ENCODE measurements around the gene TNRC6A. TPM values are rescaled to one million over a fixed set of nuclear protein-coding genes. Genes with fewer than 3 reads are reported as not detected.

Gene TNRC6A
- total and polyA plus RNA-seq, 9 of the 15 experiments (the other 6 are each of a cell fraction or from before 2014, with no cell fraction given) = 3.4 to 32.1 (median 26.6) TPM

- no peak overlapping the region for H3K4me3 ChIP-seq
- H3K9ac ChIP-seq (ENCODE audit: insufficient read depth in 1 of 2, low read depth in 2 of 2, low read length in 2 of 2) = no peak overlapping the region
- no peak overlapping the region for H3K4me2 ChIP-seq (ENCODE audit: insufficient read depth, low read length)
- no peaks in the 10 kb centered on the region for H3K9me1 ChIP-seq (ENCODE audit: control insufficient read depth, insufficient read depth, low read length)
- no peak for FAIRE-seq
- H4K20me1 ChIP-seq (replicated peaks; ENCODE audit: control insufficient read depth, insufficient read depth, low read length) = no peaks in the 10 kb centered on the region
- H3K79me2 ChIP-seq (ENCODE audit: control insufficient read depth, insufficient read depth, low read length) = 0 out of 3 replicates have a peak, but pooled peaks cover 3% of the 10 kb centered on the region
- POLR2A ChIA-PET = interaction anchor here (1.0 kb wide), 1 partner anchor 11 kb away, joined by 4 read pairs; no protein-coding TSS in a partner anchor
- CTCF ChIA-PET (ENCODE audit: low intra/inter-chr PET ratio) = no interaction called here
- no peaks in the 10 kb centered on the region for H3K27me3 ChIP-seq (ENCODE audit: control insufficient read depth in 2 of 2, insufficient read depth in 2 of 2, low read length in 2 of 2)
- no peak for ATAC-seq
- H3K27ac ChIP-seq (ENCODE audit: extremely low read depth, low read depth, low read length) = no peak overlapping the region
- no TSS peak for BruUV-seq (replicated peaks)
- intact Hi-C loops (cut with micrococcal nuclease) (no loop called here), in situ Hi-C loops (cut with MboI) (no loop called here)
- peaks cover 80% of the 10 kb centered on the region for H3K36me3 ChIP-seq (ENCODE audit: control insufficient read depth, insufficient read depth, low read length)
- no peaks in the 10 kb centered on the region for H3K4me1 ChIP-seq (replicated peaks in 1 of 2; ENCODE audit: control insufficient read depth in 2 of 2, insufficient read depth in 2 of 2, low read length in 2 of 2)
- no peaks in the 10 kb centered on the region for H3K9me3 ChIP-seq (replicated peaks; ENCODE audit: control insufficient read depth, insufficient read depth, low read depth, low read length)
- 94% methylated on average over 2 of the region's 2 CpGs for WGBS (ENCODE audit: insufficient coverage, low coverage, missing lambda C conversion rate)
- no peak for DNase-seq (ENCODE audit: extremely low read depth in 1 of 4, low spot score in 3 of 4)
- H2AFZ ChIP-seq (ENCODE audit: low read depth, low read length) = no peak overlapping the region
- no peak for TF ChIP-seq TSC22D4 (tag; IDR thresholded peaks at IDR 0.05)
- no peak for TF ChIP-seq GMEB1 (CRISPR knock-in tag; IDR thresholded peaks at IDR 0.05)
- TF ChIP-seq NELFE (IDR thresholded peaks at IDR 0.05; ENCODE audit: insufficient read depth, insufficient read length) = no peak
- no peak for TF ChIP-seq E2F5 (CRISPR knock-in tag; IDR thresholded peaks at IDR 0.05)
- TF ChIP-seq PHF21A (IDR thresholded peaks at IDR 0.05; ENCODE audit: borderline replicate concordance, low read depth) = no peak
- TF ChIP-seq TEAD1 (CRISPR knock-in tag; IDR thresholded peaks at IDR 0.05) = no peak
- no peak for TF ChIP-seq NR3C1 (CRISPR knock-in tag; IDR thresholded peaks at IDR 0.05)
- TF ChIP-seq CHD7 (IDR thresholded peaks at IDR 0.05; ENCODE audit: low read depth, low read length) = no peak
- TF ChIP-seq SRSF9 (IDR thresholded peaks at IDR 0.05; ENCODE audit: borderline replicate concordance, low read depth, low read length) = no peak
These were observed 60.4 kb downstream of the TNRC6A start for GRCh38 chr16:24789881-24790280.
